OCI-LY1 (cell line): ENCODE measurements around the gene XPO1.

Experiments used
- EZH2 ChIP-seq: fragments of 200-600 bp; sonication (generic), shearing (Covaris generic); IDR thresholded peaks from 2 replicates; pipeline ENCODE4 v1.8.0; 2017; ENCODE audit warnings: borderline replicate concordance, mixed run types, mild to moderate bottlenecking, antibody characterized with exemption, low read length, moderate library complexity, mixed read lengths
- TF ChIP-seq, protein P1 (sequence below): fragments of 200-600 bp; sonication (generic), shearing (Covaris generic); IDR thresholded peaks from 2 replicates; pipeline ENCODE4 v1.5.1; 2017; ENCODE audit warnings: mild to moderate bottlenecking, antibody characterized with exemption, low read length, moderate library complexity, mixed read lengths

DNA sequence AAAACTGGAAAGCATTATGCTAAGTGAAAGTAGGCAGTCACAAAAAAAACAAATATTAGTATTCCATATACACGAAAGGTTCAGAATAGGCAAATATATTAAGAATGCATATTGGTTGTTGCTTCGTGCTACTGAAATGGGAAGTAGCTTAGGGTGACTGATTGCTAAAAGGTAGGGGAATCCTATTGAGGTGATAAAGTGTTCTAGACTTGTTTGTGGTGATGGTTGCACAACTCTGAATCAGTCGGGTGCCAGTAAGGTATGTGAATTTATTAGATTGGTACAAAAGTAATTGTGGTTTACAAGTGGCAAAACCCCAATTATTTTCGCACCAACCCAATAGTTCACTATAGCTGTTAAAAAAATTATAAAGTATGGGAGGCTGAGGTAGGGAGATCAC, 88.0 kb downstream of the XPO1 start:
- TF ChIP-seq, protein P1, sequence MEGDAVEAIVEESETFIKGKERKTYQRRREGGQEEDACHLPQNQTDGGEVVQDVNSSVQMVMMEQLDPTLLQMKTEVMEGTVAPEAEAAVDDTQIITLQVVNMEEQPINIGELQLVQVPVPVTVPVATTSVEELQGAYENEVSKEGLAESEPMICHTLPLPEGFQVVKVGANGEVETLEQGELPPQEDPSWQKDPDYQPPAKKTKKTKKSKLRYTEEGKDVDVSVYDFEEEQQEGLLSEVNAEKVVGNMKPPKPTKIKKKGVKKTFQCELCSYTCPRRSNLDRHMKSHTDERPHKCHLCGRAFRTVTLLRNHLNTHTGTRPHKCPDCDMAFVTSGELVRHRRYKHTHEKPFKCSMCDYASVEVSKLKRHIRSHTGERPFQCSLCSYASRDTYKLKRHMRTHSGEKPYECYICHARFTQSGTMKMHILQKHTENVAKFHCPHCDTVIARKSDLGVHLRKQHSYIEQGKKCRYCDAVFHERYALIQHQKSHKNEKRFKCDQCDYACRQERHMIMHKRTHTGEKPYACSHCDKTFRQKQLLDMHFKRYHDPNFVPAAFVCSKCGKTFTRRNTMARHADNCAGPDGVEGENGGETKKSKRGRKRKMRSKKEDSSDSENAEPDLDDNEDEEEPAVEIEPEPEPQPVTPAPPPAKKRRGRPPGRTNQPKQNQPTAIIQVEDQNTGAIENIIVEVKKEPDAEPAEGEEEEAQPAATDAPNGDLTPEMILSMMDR, result no peak
- no peak for TF ChIP-seq EZH2
